ENCODE data around the gene PCDHB4. TPM values are rescaled to one million over a fixed set of nuclear protein-coding genes. Genes with fewer than 3 reads are reported as not detected.

Gene PCDHB4
- total and polyA plus RNA-seq, 2 donors (not counting 3 experiments of a cell fraction or from before 2014, with no cell fraction given) = 0.10 TPM; not detected in 1

- Histone ChIP-seq H2AFZ (ENCODE audit: low read depth, low read length) (no peak within 1 kb of the TSS), H3K79me2 (ENCODE audit: control insufficient read depth, insufficient read depth, low read length) (no peaks in the 10 kb centered on the region), H3K9me3 (replicated peaks; ENCODE audit: control insufficient read depth, insufficient read depth, low read length) (no peaks in the 10 kb centered on the region), H3K36me3 (ENCODE audit: control insufficient read depth in 2 of 2, extremely low read depth in 1 of 2, insufficient read depth in 2 of 2, low read length in 2 of 2) (no peaks in the 10 kb centered on the region), H3K9me1 (replicated peaks; ENCODE audit: control insufficient read depth, extremely low read depth, insufficient read depth, low read length) (no peaks in the 10 kb centered on the region), H3K4me2 (ENCODE audit: insufficient read depth, low read length) (no peak within 1 kb of the TSS), H3K9ac (replicated peaks; ENCODE audit: extremely low read depth, insufficient read depth, low read length) (no peak within 1 kb of the TSS), H3K4me3 (replicated peaks in 1 of 3; ENCODE audit: insufficient read depth in 1 of 3, low read depth in 1 of 3, low read length in 3 of 3) (no peak within 1 kb of the TSS), H3K27ac (ENCODE audit: insufficient read depth, low read depth, low read length) (no peak within 1 kb of the TSS), H3K4me1 (ENCODE audit: control insufficient read depth, extremely low read depth, insufficient read depth, low read length) (no peaks in the 10 kb centered on the region), H4K20me1 (replicated peaks; ENCODE audit: control insufficient read depth, extremely low read depth, insufficient read depth, low read length) (no peaks in the 10 kb centered on the region), H3K27me3 (ENCODE audit: control insufficient read depth in 2 of 2, insufficient read depth in 2 of 2, low read length in 2 of 2) (no peaks in the 10 kb centered on the region)
- DNase-seq (ENCODE audit: low read depth, low spot score) (peak; percentile 3), FAIRE-seq (no peak)
- CTCF ChIA-PET = no interaction called here
- POLR2A ChIA-PET = no interaction called here
- dilution Hi-C loops (cut with MboI; ENCODE audit: extremely low pct_ligation_motif_present, low sequenced_read_pairs) (no loop called here), intact Hi-C loops (cut with micrococcal nuclease) (no loop called here)
- no TSS peak for BruUV-seq (replicated peaks)
- TF ChIP-seq FOS (IDR thresholded peaks at IDR 0.05; ENCODE audit: borderline replicate concordance, insufficient read depth, low read length) = no peak
- TF ChIP-seq, protein P1, sequence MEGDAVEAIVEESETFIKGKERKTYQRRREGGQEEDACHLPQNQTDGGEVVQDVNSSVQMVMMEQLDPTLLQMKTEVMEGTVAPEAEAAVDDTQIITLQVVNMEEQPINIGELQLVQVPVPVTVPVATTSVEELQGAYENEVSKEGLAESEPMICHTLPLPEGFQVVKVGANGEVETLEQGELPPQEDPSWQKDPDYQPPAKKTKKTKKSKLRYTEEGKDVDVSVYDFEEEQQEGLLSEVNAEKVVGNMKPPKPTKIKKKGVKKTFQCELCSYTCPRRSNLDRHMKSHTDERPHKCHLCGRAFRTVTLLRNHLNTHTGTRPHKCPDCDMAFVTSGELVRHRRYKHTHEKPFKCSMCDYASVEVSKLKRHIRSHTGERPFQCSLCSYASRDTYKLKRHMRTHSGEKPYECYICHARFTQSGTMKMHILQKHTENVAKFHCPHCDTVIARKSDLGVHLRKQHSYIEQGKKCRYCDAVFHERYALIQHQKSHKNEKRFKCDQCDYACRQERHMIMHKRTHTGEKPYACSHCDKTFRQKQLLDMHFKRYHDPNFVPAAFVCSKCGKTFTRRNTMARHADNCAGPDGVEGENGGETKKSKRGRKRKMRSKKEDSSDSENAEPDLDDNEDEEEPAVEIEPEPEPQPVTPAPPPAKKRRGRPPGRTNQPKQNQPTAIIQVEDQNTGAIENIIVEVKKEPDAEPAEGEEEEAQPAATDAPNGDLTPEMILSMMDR (IDR thresholded peaks at IDR 0.05; ENCODE audit: extremely low read depth in 1 of 2, insufficient read depth in 1 of 2, low read depth in 1 of 2, low read length in 2 of 2) = peak in 1 of 2 donors; percentile 9
Measured at GRCh38 chr5:141149812-141150211, 28.2 kb downstream of the PCDHB4 start, which contains the start of gene PCDHB6. Gene PCDHB6 (plus strand): TSS chr5:141150057. CDS start chr5:141150258, 201 bp downstream.

DNA sequence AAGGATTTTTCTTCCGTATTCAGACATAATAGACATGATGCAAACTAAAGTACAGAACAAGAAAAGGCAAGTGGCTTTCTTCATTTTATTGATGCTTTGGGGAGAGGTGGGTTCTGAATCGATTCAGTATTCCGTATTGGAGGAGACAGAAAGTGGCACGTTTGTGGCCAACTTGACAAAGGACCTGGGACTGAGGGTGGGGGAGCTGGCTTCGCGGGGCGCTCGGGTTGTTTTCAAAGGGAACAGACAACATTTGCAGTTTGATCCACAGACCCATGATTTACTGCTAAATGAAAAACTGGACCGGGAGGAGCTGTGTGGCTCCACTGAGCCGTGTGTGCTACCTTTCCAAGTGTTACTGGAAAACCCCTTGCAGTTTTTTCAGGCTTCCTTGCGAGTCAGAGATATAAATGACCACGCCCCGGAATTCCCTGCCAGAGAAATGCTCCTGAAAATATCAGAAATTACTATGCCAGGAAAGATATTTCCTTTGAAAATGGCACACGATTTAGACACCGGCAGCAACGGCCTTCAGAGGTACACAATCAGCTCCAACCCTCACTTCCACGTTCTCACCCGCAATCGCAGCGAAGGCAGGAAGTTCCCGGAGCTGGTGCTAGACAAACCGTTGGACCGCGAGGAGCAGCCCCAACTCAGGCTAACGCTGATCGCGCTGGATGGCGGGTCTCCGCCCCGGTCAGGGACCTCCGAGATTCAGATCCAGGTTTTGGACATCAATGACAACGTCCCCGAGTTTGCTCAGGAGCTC lies 28.8 kb downstream of the PCDHB4 start:
- Histone ChIP-seq H3K27me3 (ENCODE audit: control insufficient read depth in 2 of 2, insufficient read depth in 2 of 2, low read length in 2 of 2) (no peaks in the 10 kb centered on the region), H3K9ac (replicated peaks; ENCODE audit: extremely low read depth, insufficient read depth, low read length) (no peak overlapping the region), H3K4me2 (ENCODE audit: insufficient read depth, low read length) (no peak overlapping the region), H3K9me3 (replicated peaks; ENCODE audit: control insufficient read depth, insufficient read depth, low read length) (no peaks in the 10 kb centered on the region), H2AFZ (ENCODE audit: low read depth, low read length) (no peak overlapping the region), H3K4me1 (ENCODE audit: control insufficient read depth, extremely low read depth, insufficient read depth, low read length) (no peaks in the 10 kb centered on the region), H4K20me1 (replicated peaks; ENCODE audit: control insufficient read depth, extremely low read depth, insufficient read depth, low read length) (no peaks in the 10 kb centered on the region), H3K4me3 (replicated peaks in 1 of 3; ENCODE audit: insufficient read depth in 1 of 3, low read depth in 1 of 3, low read length in 3 of 3) (no peak overlapping the region), H3K79me2 (ENCODE audit: control insufficient read depth, insufficient read depth, low read length) (no peaks in the 10 kb centered on the region), H3K27ac (ENCODE audit: insufficient read depth, low read depth, low read length) (no peak overlapping the region), H3K9me1 (replicated peaks; ENCODE audit: control insufficient read depth, extremely low read depth, insufficient read depth, low read length) (no peaks in the 10 kb centered on the region), H3K36me3 (ENCODE audit: control insufficient read depth in 2 of 2, extremely low read depth in 1 of 2, insufficient read depth in 2 of 2, low read length in 2 of 2) (no peaks in the 10 kb centered on the region)
- intact Hi-C loops (cut with micrococcal nuclease) = no loop called here
- TF ChIP-seq MAX (IDR thresholded peaks at IDR 0.05; ENCODE audit: insufficient read depth, insufficient read length) = no peak
- no peak for TF ChIP-seq FOS (IDR thresholded peaks at IDR 0.05; ENCODE audit: borderline replicate concordance, insufficient read depth, low read length)
- no peak for TF ChIP-seq POLR2A (IDR thresholded peaks at IDR 0.05; ENCODE audit: low read depth, low read length)
- no peak for TF ChIP-seq JUN (IDR thresholded peaks at IDR 0.05; ENCODE audit: borderline replicate concordance, insufficient read depth, insufficient read length, low read depth)
- TF ChIP-seq MYC (IDR thresholded peaks at IDR 0.05; ENCODE audit: low read depth, low read length) = no peak
- no peak for TF ChIP-seq EZH2 (IDR thresholded peaks at IDR 0.05; ENCODE audit: borderline replicate concordance, low read depth, low read length, severe bottlenecking)
- no peak for TF ChIP-seq GATA2 (IDR thresholded peaks at IDR 0.05; ENCODE audit: insufficient read depth, insufficient read length, low read depth, low read length)
- no peak for TF ChIP-seq POLR2AphosphoS5 (IDR thresholded peaks at IDR 0.05; ENCODE audit: insufficient read depth, low read depth, low read length)
- TF ChIP-seq, protein P1 (IDR thresholded peaks at IDR 0.05; ENCODE audit: extremely low read depth in 1 of 2, insufficient read depth in 1 of 2, low read depth in 1 of 2, low read length in 2 of 2) = no peak
- BruUV-seq (replicated peaks) = no TSS peak
- ChIA-PET POLR2A (no interaction called here), CTCF (no interaction called here)
- dilution Hi-C loops (cut with MboI; ENCODE audit: extremely low pct_ligation_motif_present, low sequenced_read_pairs) = no loop called here
- FAIRE-seq = no peak
- no peak for DNase-seq (ENCODE audit: low read depth, low spot score)

Measured in endothelial cell of umbilical vein (primary cell).